ENCODE measurements around the gene FMN1.

Gene FMN1

GRCh38 chr15:33218071-33218491 is 23.6 kb upstream of the FMN1 start:
- no peaks in the 10 kb centered on the region for H3K79me1 ChIP-seq (ENCODE audit: low read length)
- H3K4ac ChIP-seq (ENCODE audit: low read depth, low read length), result no peak overlapping the region
- H2AFZ ChIP-seq (ENCODE audit: insufficient read depth, low read length, poor library complexity), result no peak overlapping the region
- no peak overlapping the region for H3K4me2 ChIP-seq (ENCODE audit: low read length)
- no peak overlapping the region for H3K4me3 ChIP-seq (ENCODE audit: low read depth, low read length)
- H3K23ac ChIP-seq (ENCODE audit: low read length), result no peak overlapping the region
- H4K12ac ChIP-seq (ENCODE audit: low read depth, low read length), result no peak overlapping the region
- peaks cover 0 to 2% of the 10 kb centered on the region in 2 experiments for H3K4me1 ChIP-seq (ENCODE audit: control insufficient read depth in 1 of 2, insufficient read depth in 2 of 2, low read length in 2 of 2)
- no peak overlapping the region for H4K91ac ChIP-seq (ENCODE audit: low read depth, low read length)
- no peaks in the 10 kb centered on the region for H3K27me3 ChIP-seq (ENCODE audit: insufficient read depth, low read length)
- no peak overlapping the region for H2BK120ac ChIP-seq (ENCODE audit: insufficient read depth, low read length, poor library complexity)
- no peak overlapping the region for H4K8ac ChIP-seq (ENCODE audit: low read depth, low read length)
- no peak overlapping the region for H2BK12ac ChIP-seq (ENCODE audit: low read length)
- no CpG with 5 or more reads among the region's 2 CpGs for WGBS (ENCODE audit: extremely low coverage, insufficient coverage, insufficient read length)
- no peaks in the 10 kb centered on the region for H3K9me3 ChIP-seq (ENCODE audit: insufficient read depth, low read depth, low read length)
- no peak for DNase-seq
- no peak overlapping the region for H3K14ac ChIP-seq (ENCODE audit: low read length)
- H2BK5ac ChIP-seq (ENCODE audit: low read depth, low read length, poor library complexity), result no peak overlapping the region
- H2AK5ac ChIP-seq (ENCODE audit: low read length), result no peak overlapping the region
- no peak overlapping the region for H3K18ac ChIP-seq (ENCODE audit: low read length)
- no peaks in the 10 kb centered on the region for H3K79me2 ChIP-seq (ENCODE audit: control insufficient read depth, insufficient read depth, low read length, poor library complexity)
- no peaks in the 10 kb centered on the region for H3K36me3 ChIP-seq (ENCODE audit: control insufficient read depth in 1 of 2, insufficient read depth in 2 of 2, low read length in 2 of 2)
- H3K9ac ChIP-seq (ENCODE audit: low read length), result no peak overlapping the region
- no peak overlapping the region for H3K27ac ChIP-seq (ENCODE audit: low read depth, low read length)

- no peak overlapping the region for H4K12ac ChIP-seq (ENCODE audit: low read depth, low read length)
- H3K27me3 ChIP-seq (ENCODE audit: insufficient read depth, low read length), result no peaks in the 10 kb centered on the region
- no peaks in the 10 kb centered on the region for H3K9me3 ChIP-seq (ENCODE audit: insufficient read depth, low read depth, low read length)
- peak; percentile 33 to 93 for DNase-seq
- peak overlapping the region; percentile 40 for H3K14ac ChIP-seq (ENCODE audit: low read length)
- peak overlapping the region; percentile 19 for H4K91ac ChIP-seq (ENCODE audit: low read depth, low read length)
- H3K79me2 ChIP-seq (ENCODE audit: control insufficient read depth, insufficient read depth, low read length, poor library complexity), result no peaks in the 10 kb centered on the region
- H3K4me1 ChIP-seq (ENCODE audit: control insufficient read depth in 1 of 2, insufficient read depth in 2 of 2, low read length in 2 of 2), result peaks cover 0 to 2% of the 10 kb centered on the region in 2 experiments
- peak overlapping the region; percentile 43 for H2BK5ac ChIP-seq (ENCODE audit: low read depth, low read length, poor library complexity)
- no peaks in the 10 kb centered on the region for H3K79me1 ChIP-seq (ENCODE audit: low read length)
- no peak overlapping the region for H3K4me3 ChIP-seq (ENCODE audit: low read depth, low read length)
- H3K27ac ChIP-seq (ENCODE audit: low read depth, low read length), result no peak overlapping the region
- peak overlapping the region; percentile 31 for H3K9ac ChIP-seq (ENCODE audit: low read length)
- no peak overlapping the region for H3K23ac ChIP-seq (ENCODE audit: low read length)
- H2AFZ ChIP-seq (ENCODE audit: insufficient read depth, low read length, poor library complexity), result no peak overlapping the region
- H3K4me2 ChIP-seq (ENCODE audit: low read length), result no peak overlapping the region
- H3K18ac ChIP-seq (ENCODE audit: low read length), result no peak overlapping the region
- peak overlapping the region; percentile 79 for H2BK120ac ChIP-seq (ENCODE audit: insufficient read depth, low read length, poor library complexity)
- peak overlapping the region; percentile 66 for H4K8ac ChIP-seq (ENCODE audit: low read depth, low read length)
- H3K36me3 ChIP-seq (ENCODE audit: control insufficient read depth in 1 of 2, insufficient read depth in 2 of 2, low read length in 2 of 2), result no peaks in the 10 kb centered on the region
- peak overlapping the region; percentile 79 for H2AK5ac ChIP-seq (ENCODE audit: low read length)
- H3K4ac ChIP-seq (ENCODE audit: low read depth, low read length), result no peak overlapping the region
- no CpG with 5 or more reads among the region's 3 CpGs for WGBS (ENCODE audit: extremely low coverage, insufficient coverage, insufficient read length)
- H2BK12ac ChIP-seq (ENCODE audit: low read length), result peak overlapping the region; percentile 89
Measured at GRCh38 chr15:33215941-33216872, 21.7 kb upstream of the FMN1 start.

GRCh38 chr15:33211176-33211808 is 16.8 kb upstream of the FMN1 start:
- Histone ChIP-seq H3K4me3 (ENCODE audit: low read depth, low read length) (no peak overlapping the region), H3K9ac (ENCODE audit: low read length) (no peak overlapping the region), H3K79me2 (ENCODE audit: control insufficient read depth, insufficient read depth, low read length, poor library complexity) (no peaks in the 10 kb centered on the region), H3K4me1 (ENCODE audit: control insufficient read depth in 1 of 2, insufficient read depth in 2 of 2, low read length in 2 of 2) (peaks cover 0 to 5% of the 10 kb centered on the region in 2 experiments), H3K14ac (ENCODE audit: low read length) (no peak overlapping the region), H3K27me3 (ENCODE audit: insufficient read depth, low read length) (no peaks in the 10 kb centered on the region), H2BK5ac (ENCODE audit: low read depth, low read length, poor library complexity) (no peak overlapping the region), H3K36me3 (ENCODE audit: control insufficient read depth in 1 of 2, insufficient read depth in 2 of 2, low read length in 2 of 2) (no peaks in the 10 kb centered on the region), H3K79me1 (ENCODE audit: low read length) (no peaks in the 10 kb centered on the region), H3K27ac (ENCODE audit: low read depth, low read length) (no peak overlapping the region), H2BK12ac (ENCODE audit: low read length) (no peak overlapping the region), H4K12ac (ENCODE audit: low read depth, low read length) (no peak overlapping the region), H3K4ac (ENCODE audit: low read depth, low read length) (no peak overlapping the region), H2AFZ (ENCODE audit: insufficient read depth, low read length, poor library complexity) (no peak overlapping the region), H4K91ac (ENCODE audit: low read depth, low read length) (no peak overlapping the region), H2BK120ac (ENCODE audit: insufficient read depth, low read length, poor library complexity) (no peak overlapping the region), H3K18ac (ENCODE audit: low read length) (no peak overlapping the region), H3K4me2 (ENCODE audit: low read length) (no peak overlapping the region), H4K8ac (ENCODE audit: low read depth, low read length) (no peak overlapping the region), H3K9me3 (ENCODE audit: insufficient read depth, low read depth, low read length) (no peaks in the 10 kb centered on the region), H2AK5ac (ENCODE audit: low read length) (no peak overlapping the region), H3K23ac (ENCODE audit: low read length) (no peak overlapping the region)
- DNase-seq, result no peak
- WGBS (ENCODE audit: extremely low coverage, insufficient coverage, insufficient read length), result no CpG with 5 or more reads among the region's 3 CpGs

GRCh38 chr15:33209575-33210481 is 15.3 kb upstream of the FMN1 start:
- H2AFZ ChIP-seq (ENCODE audit: insufficient read depth, low read length, poor library complexity), result no peak overlapping the region
- no peak overlapping the region for H3K4me3 ChIP-seq (ENCODE audit: low read depth, low read length)
- H4K8ac ChIP-seq (ENCODE audit: low read depth, low read length), result no peak overlapping the region
- H3K4ac ChIP-seq (ENCODE audit: low read depth, low read length), result no peak overlapping the region
- no peak overlapping the region for H2AK5ac ChIP-seq (ENCODE audit: low read length)
- H3K27ac ChIP-seq (ENCODE audit: low read depth, low read length), result no peak overlapping the region
- no peak overlapping the region for H3K14ac ChIP-seq (ENCODE audit: low read length)
- no peaks in the 10 kb centered on the region for H3K9me3 ChIP-seq (ENCODE audit: insufficient read depth, low read depth, low read length)
- H4K91ac ChIP-seq (ENCODE audit: low read depth, low read length), result no peak overlapping the region
- DNase-seq, result no peak
- no peak overlapping the region for H2BK5ac ChIP-seq (ENCODE audit: low read depth, low read length, poor library complexity)
- no peaks in the 10 kb centered on the region for H3K27me3 ChIP-seq (ENCODE audit: insufficient read depth, low read length)
- H3K36me3 ChIP-seq (ENCODE audit: control insufficient read depth in 1 of 2, insufficient read depth in 2 of 2, low read length in 2 of 2), result no peaks in the 10 kb centered on the region
- no peak overlapping the region for H3K9ac ChIP-seq (ENCODE audit: low read length)
- H3K4me2 ChIP-seq (ENCODE audit: low read length), result no peak overlapping the region
- H3K23ac ChIP-seq (ENCODE audit: low read length), result no peak overlapping the region
- H4K12ac ChIP-seq (ENCODE audit: low read depth, low read length), result no peak overlapping the region
- no peak overlapping the region for H3K18ac ChIP-seq (ENCODE audit: low read length)
- no peak overlapping the region for H2BK12ac ChIP-seq (ENCODE audit: low read length)
- H3K4me1 ChIP-seq (ENCODE audit: control insufficient read depth in 1 of 2, insufficient read depth in 2 of 2, low read length in 2 of 2), result peaks cover 0 to 3% of the 10 kb centered on the region in 2 experiments
- no peaks in the 10 kb centered on the region for H3K79me2 ChIP-seq (ENCODE audit: control insufficient read depth, insufficient read depth, low read length, poor library complexity)
- no CpG with 5 or more reads among the region's 2 CpGs for WGBS (ENCODE audit: extremely low coverage, insufficient coverage, insufficient read length)
- H2BK120ac ChIP-seq (ENCODE audit: insufficient read depth, low read length, poor library complexity), result no peak overlapping the region
- no peaks in the 10 kb centered on the region for H3K79me1 ChIP-seq (ENCODE audit: low read length)
